Stimulated activated CD4-positive, alpha-beta T cell treated with anti-CD3 and anti-CD28 coated beads, Interleukin-4, amount 100 ng/mL, for 24 hours (primary cell): ENCODE data around the gene NTSR1.

Source experiments
- DNase-seq: peaks from one replicate; pipeline ENCODE4 v3.0.0-alpha.2; 2020

Gene NTSR1

DNA sequence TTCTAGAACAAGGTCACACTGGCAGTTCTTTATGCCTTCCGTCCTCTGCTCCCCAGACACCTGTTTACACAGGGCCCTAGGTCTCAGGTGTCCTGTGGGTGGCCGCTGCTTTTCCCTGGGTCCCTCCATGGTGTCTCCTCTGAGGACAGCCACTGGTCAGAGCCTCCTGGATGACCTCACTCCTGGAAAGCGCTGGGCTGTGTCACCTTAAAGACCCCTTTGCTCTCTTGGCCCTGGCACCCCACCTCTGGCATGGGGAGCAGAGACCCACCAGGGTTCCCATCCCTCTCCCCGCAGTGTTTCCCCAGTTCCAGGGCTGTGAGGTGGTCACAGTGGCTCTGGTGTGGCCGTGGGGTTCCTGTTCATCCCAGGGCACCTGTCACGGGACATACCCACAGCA is 33.9 kb downstream of the NTSR1 start:
- no peak for DNase-seq

DNA sequence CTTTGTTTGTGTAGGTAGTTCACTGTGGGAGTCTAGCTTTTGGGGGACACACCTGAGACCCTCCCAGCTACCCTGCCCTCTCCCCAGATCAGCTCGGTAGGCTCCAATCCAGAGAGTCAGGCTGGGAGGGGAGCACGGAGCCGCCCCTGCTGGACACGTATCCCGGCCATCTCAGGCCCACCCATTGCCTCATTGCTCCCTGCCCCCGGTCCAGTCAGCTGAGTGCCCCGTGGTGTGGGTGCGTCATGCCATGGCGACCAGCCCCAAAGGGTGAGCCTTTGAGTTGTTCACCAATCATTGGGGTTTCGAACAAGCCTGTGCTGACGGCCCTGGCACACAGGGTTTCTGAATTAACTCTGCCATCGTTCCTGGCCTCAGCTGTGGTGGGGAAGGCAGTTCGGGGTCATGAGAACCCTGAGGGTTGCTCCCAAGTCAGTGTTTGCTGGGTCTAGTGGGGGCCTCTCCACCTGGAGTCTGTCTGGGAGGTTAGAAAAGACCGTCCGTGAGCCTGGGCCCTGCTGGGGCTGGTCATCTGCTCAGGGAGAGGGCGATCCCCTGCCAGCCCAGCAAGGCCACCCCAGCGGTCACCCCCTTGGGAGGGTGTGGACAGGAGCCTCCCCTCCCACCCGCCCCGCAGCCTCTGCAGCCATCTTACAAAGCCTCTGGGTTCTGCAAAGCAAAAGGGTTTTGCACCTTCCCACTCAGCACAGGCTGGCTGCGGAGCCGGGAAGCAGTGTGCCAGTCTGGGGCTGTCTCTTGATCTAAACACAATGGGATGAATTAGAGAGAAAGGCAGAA is 34.5 kb downstream of the NTSR1 start:
- DNase-seq, result no peak

DNA sequence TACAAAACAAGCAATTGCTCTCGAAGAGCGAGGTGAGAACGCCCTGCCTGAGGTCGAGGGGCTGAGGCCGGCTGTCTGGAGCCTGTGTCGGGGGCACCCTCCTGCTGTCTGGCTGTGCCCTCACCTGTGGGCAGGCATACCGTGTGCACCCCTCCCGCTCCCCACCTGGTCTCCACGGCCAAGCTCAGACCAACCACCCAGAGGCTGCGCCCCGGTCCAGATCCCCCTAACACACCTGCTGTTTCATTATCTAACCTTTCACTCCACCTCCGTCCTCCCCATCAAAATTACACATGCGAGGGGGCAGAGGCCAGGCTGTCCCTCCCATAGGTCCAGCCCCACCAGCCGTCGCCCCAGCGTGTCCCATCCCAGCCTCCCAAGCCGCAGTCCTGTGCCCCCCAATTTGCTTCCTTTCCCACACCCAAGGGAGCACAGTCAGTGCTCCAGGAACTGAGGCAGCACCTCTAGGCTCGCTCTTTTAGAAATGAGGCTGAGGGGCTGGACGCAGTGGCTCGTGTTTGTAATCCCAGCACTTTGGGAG is 35.2 kb downstream of the NTSR1 start:
- DNase-seq, result no peak

- DNase-seq, result no peak
Observed at GRCh38 chr20:62744741-62745191, 36.1 kb downstream of the NTSR1 start.

DNA sequence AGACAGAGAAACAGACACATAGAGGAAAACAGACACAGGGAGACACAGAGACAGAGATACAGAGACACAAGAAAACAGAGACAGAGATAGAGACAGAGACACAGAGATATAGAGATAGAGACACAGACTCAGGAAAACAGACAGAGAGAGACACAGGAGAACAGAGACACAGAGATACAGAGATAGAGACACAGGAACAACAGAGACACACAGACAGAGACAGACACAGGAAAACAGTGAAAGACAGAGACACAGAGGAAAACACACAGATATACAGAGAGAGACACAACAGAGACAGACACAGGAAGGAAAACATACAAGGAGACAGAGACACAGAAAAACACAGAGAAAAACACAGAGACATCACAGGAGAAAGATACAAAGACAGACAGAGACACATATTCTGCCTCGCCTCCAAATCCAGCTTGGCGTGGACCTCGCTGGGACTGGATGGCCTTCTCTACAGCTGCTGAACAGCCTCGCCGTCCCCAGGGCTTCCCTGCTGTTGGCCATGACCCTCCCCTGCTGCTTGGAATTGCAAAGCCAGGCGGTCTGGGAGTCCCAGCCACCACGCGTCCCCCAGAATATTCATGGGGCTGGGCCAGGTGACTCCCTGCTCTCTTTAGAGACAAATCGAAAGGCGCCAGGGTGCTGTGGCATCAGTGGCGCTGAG is 36.8 kb downstream of the NTSR1 start:
- no peak for DNase-seq

DNA sequence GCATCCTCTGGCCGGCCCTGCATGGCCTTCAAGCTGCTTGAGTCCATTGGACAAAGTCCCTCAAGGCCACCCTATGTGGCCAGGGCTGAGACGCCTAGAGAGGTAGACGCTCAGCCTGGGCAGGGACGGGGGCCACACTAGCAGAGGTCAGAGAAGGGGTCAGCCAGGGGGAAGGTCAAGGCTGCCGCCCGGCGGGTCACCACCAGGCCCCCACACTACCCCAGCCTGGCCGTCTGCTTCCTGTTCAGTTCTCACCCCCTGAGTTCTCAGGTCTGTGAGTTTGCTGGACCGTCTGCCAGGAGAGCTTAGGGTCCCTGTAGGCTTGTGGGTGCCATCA is 37.3 kb downstream of the NTSR1 start:
- no peak for DNase-seq

- no peak for DNase-seq
Observed at GRCh38 chr20:62748311-62748710, 39.7 kb downstream of the NTSR1 start.

- no peak for DNase-seq
Observed at GRCh38 chr20:62749851-62750445, 41.3 kb downstream of the NTSR1 start.

- no peak for DNase-seq
Observed at GRCh38 chr20:62751551-62752150, 43.0 kb downstream of the NTSR1 start.

GRCh38 chr20:62752181-62752670 is 43.6 kb downstream of the NTSR1 start:
- DNase-seq, result no peak

- DNase-seq, result no peak
Observed at GRCh38 chr20:62752671-62753501, 44.2 kb downstream of the NTSR1 start.

GRCh38 chr20:62753626-62754025 is 45.0 kb downstream of the NTSR1 start:
- DNase-seq, result no peak

DNA sequence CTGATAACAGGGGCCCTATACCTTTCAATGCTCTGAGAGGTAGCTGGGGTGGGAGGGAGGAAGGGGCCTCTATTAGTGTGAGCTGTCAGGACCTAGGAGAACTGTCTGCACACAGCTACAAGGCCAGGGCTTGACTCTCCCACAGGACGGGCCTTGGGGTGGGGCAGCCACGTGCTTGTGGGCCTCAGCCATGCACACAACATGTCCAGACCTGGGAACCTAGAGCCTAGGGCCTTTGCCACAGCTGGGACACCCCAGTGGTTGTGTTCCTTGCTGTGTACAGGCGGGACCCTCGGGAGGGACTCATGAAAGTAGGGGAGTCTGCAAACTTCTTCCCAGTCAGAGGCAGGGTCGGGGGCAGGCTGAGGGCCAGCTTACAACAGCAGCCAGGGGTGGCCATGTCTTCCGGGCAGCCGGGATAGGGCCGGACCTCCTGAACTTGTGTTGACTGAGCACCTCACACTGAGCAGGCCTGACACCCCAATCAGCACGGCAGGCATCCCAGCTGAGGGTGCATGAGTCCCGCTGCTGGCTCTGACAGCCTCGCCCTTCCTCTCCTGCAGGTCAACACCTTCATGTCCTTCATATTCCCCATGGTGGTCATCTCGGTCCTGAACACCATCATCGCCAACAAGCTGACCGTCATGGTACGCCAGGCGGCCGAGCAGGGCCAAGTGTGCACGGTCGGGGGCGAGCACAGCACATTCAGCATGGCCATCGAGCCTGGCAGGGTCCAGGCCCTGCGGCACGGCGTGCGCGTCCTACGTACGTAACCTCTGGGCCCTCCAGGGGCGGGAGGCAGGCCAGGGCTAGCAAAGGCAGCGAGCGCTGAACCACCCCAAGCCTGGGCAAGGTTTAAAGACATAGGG is 45.7 kb downstream of the NTSR1 start:
- DNase-seq, result no peak

GRCh38 chr20:62754991-62755356 is 46.3 kb downstream of the NTSR1 start:
- no peak for DNase-seq

DNA sequence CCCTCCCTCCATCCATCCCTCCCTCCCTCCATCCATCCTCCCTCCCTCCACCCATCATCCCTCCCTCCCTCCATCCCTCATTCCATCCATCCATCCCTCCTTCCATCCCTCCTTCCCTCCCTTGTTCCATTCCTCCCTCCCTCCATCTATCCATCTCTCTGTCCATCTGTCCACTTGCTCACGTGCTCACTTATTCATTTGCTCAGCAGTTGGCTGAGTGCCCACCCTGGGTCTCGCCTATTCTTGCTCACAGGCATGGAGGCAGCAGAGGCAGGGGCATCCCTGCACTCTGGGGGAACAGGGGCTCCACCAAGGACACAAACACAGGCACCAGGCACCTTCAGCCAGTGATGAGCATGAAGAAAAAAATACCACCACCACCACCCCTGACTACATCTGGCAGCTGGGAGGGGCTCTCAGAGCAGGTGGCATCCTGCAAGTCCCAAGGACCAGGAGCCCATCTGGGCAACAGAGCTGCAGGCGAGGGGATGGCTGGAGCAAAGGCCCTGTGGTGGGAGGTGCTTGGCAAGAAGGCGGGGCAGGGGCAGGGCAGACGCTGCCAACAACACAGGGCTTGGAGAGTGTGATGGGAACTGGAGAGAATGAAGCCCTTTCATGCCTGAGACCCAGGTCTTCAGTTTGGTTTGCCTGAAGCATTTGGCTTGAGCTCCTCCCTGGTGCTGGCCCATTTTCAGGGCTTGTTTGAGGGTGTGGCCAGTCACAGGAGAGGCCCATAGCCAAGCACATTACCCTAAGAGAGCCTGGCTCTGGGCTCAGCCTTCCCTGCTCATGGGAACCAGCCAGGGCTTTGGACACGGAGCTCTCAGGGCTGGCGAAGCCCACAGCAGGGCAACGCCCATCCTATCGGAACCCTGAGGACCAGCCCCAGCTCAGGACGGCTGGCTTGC is 47.4 kb downstream of the NTSR1 start:
- no peak for DNase-seq

GRCh38 chr20:62758226-62758912 is 49.7 kb downstream of the NTSR1 start:
- DNase-seq, result no peak

DNA sequence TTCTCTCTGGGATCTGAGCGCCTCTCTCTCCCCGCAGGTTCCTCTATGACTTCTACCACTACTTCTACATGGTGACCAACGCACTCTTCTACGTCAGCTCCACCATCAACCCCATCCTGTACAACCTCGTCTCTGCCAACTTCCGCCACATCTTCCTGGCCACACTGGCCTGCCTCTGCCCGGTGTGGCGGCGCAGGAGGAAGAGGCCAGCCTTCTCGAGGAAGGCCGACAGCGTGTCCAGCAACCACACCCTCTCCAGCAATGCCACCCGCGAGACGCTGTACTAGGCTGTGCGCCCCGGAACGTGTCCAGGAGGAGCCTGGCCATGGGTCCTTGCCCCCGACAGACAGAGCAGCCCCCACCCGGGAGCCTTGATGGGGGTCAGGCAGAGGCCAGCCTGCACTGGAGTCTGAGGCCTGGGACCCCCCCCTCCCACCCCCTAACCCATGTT is 51.4 kb downstream of the NTSR1 start:
- no peak for DNase-seq

GRCh38 chr20:62760471-62760855 is 51.8 kb downstream of the NTSR1 start:
- DNase-seq, result no peak
